Activated CD4-positive, alpha-beta T cell treated with anti-CD3 and anti-CD28 coated beads for 36 hours (primary cell): ENCODE results near the gene AP4E1. TPM values are rescaled to one million over a fixed set of nuclear protein-coding genes. Genes with fewer than 3 reads are reported as not detected.
A peak's percentile ranks its signal among the peaks of the same experiment; 100 is the strongest.
"Not testable (repeated sequence)": the region's sequence is repeated elsewhere in the genome, so short reads cannot be mapped to it uniquely, and the experiment has no call there.

Experiments used
- ATAC-seq: fragments of 200-7000 bp; cut with Tn5 transposase; one replicate; pipeline ENCODE4 v1.10.0; 2021; ENCODE audit warnings: mild to moderate bottlenecking, moderate library complexity
- CTCF ChIA-PET: fragments of 350-600 bp; sonication (Branson Sonifier 250); formaldehyde crosslinking; loops from one replicate; lab custom pipeline; 2021; ENCODE audit warnings: antibody characterized with exemption; lab: Charles Lee
- POLR2A ChIA-PET: fragments of 350-600 bp; sonication (Branson Sonifier 250); formaldehyde crosslinking; loops from one replicate; lab custom pipeline; 2021; ENCODE audit warnings: antibody characterized with exemption, inconsistent platforms; lab: Charles Lee
- DNase-seq: peaks from one replicate; pipeline ENCODE4 v3.0.0-alpha.2; 2020
- H3K27ac Mint-ChIP-seq: one replicate; pipeline ENCODE4 v1.8.0; 2021; ENCODE audit warnings: mixed read lengths
- H3K27me3 Mint-ChIP-seq: one replicate; pipeline ENCODE4 v1.8.0; 2021; ENCODE audit warnings: mixed read lengths
- H3K36me3 Mint-ChIP-seq: one replicate; pipeline ENCODE4 v1.8.0; 2021; ENCODE audit warnings: low read depth, mixed read lengths
- H3K4me1 Mint-ChIP-seq: one replicate; pipeline ENCODE4 v1.8.0; 2021; ENCODE audit warnings: mixed read lengths
- H3K4me3 Mint-ChIP-seq: one replicate; pipeline ENCODE4 v1.8.0; 2021; ENCODE audit warnings: mild to moderate bottlenecking, moderate library complexity, mixed read lengths
- H3K9me3 Mint-ChIP-seq: one replicate; pipeline ENCODE4 v1.8.0; 2021; ENCODE audit warnings: low read depth, mixed read lengths
- intact Hi-C, 2 experiments: fragments of 100-400 bp; cut with DNase I in 1 of 2; cut with micrococcal nuclease in 1 of 2; formaldehyde crosslinking; loops; one replicate each; pipeline versions ENCODE4 v1.14.2 to v1.15.1; 2022 to 2024; cut with DNase I, micrococcal nuclease
- total RNA-seq, 2 experiments: library from RNA; stranded (reverse); gene quantifications; one replicate each; pipeline ENCODE4 v1.2.3, GENCODE V29; 2021

The AP4E1 gene
- total RNA-seq, 2 experiments from 2014 or later: 9.0 to 13.1 TPM

- peaks cover 22% of the 10 kb centered on the region for H3K4me1 Mint-ChIP-seq
- no peaks in the 10 kb centered on the region for H3K27me3 Mint-ChIP-seq
- DNase-seq: peak; percentile 73
- ATAC-seq: peak; percentile 52
- POLR2A ChIA-PET: interaction anchor here (0.6 to 1.5 kb wide), 4 partner anchors 31 to 554 kb away, joined by 3 to 10 read pairs (median 4); partner anchors contain the start of genes SPPL2A and TRPM7
- H3K27ac Mint-ChIP-seq: peak overlapping the region; percentile 97
- intact Hi-C loops: loop anchor here (1.0 to 10.0 kb wide), 20 partner anchors 21 to 1753 kb away; partner anchors contain the start of genes COPS2 (in 2 of the 2), SLC27A2 (in 2 of the 2), SPPL2A (in 2 of the 2) and TRPM7 (in 2 of the 2)
- H3K36me3 Mint-ChIP-seq: peaks cover 15% of the 10 kb centered on the region
- H3K9me3 Mint-ChIP-seq: no peaks in the 10 kb centered on the region
- CTCF ChIA-PET: interaction anchor here (0.6 to 2.3 kb wide), 8 partner anchors 21 to 233 kb away, joined by 3 to 6 read pairs (median 3); no protein-coding TSS in a partner anchor
- H3K4me3 Mint-ChIP-seq: peak overlapping the region; percentile 87
These were observed 778 bp upstream of the AP4E1 start for GRCh38 chr15:50907601-50908208.

- intact Hi-C loops: loop anchor here (5.0 to 10.0 kb wide), 7 partner anchors 347 to 1752 kb away; partner anchors contain the start of genes SLC27A2 (in 2 of the 2), COPS2 (in 1 of the 2), DTWD1 (in 1 of the 2) and FAM227B (in 1 of the 2)
- DNase-seq (no peak), ATAC-seq (no peak)
- Mint-ChIP-seq H3K4me3 (peak overlapping the region; percentile 87), H3K4me1 (peaks cover 25% of the 10 kb centered on the region), H3K9me3 (no peaks in the 10 kb centered on the region), H3K27ac (peak overlapping the region; percentile 91), H3K36me3 (peaks cover 21% of the 10 kb centered on the region), H3K27me3 (no peaks in the 10 kb centered on the region)
- CTCF ChIA-PET: interaction anchor here (0.6 to 1.8 kb wide), 6 partner anchors 176 to 938 kb away, joined by 3 to 8 read pairs (median 3); partner anchors contain the start of gene SLC27A2
- POLR2A ChIA-PET: interaction anchor here (0.7 kb wide), 1 partner anchor 385 kb away, joined by 3 read pairs; no protein-coding TSS in a partner anchor
These were observed 481 bp downstream of the AP4E1 start for GRCh38 chr15:50909010-50909317.

GRCh38 chr15:50910426-50910795 lies 1.9 kb downstream of the AP4E1 start:
- not testable (repeated sequence) for DNase-seq

GRCh38 chr15:50911001-50911400 lies 2.5 kb downstream of the AP4E1 start:
- Mint-ChIP-seq H3K4me1 (peaks cover 21% of the 10 kb centered on the region), H3K27ac (no peak overlapping the region), H3K4me3 (no peak overlapping the region), H3K36me3 (peaks cover 20% of the 10 kb centered on the region), H3K9me3 (no peaks in the 10 kb centered on the region), H3K27me3 (no peaks in the 10 kb centered on the region)
- ATAC-seq: no peak
- no peak for DNase-seq
- CTCF ChIA-PET: interaction anchor here (1.2 kb wide), 1 partner anchor 13 kb away, joined by 3 read pairs; no protein-coding TSS in a partner anchor
- POLR2A ChIA-PET: no interaction called here
- intact Hi-C loops: no loop called here

More at GRCh38 chr15:50910426-50910795, 1.9 kb downstream of the AP4E1 start:
- H3K4me3 Mint-ChIP-seq: peak overlapping the region; percentile 87
- intact Hi-C loops, H3K9me3 Mint-ChIP-seq, H3K27me3 Mint-ChIP-seq, H3K27ac Mint-ChIP-seq, POLR2A ChIA-PET, ATAC-seq: not testable (repeated sequence)
- CTCF ChIA-PET: interaction anchor here (1.2 to 1.3 kb wide), 2 partner anchors 14 to 23 kb away, joined by 3 read pairs; no protein-coding TSS in a partner anchor
- H3K36me3 Mint-ChIP-seq: peaks cover 20% of the 10 kb centered on the region
- peaks cover 21% of the 10 kb centered on the region for H3K4me1 Mint-ChIP-seq

- Mint-ChIP-seq H3K4me1 (peaks cover 21% of the 10 kb centered on the region), H3K4me3 (no peak overlapping the region), H3K9me3 (no peaks in the 10 kb centered on the region), H3K27ac (no peak overlapping the region), H3K36me3 (peaks cover 22% of the 10 kb centered on the region), H3K27me3 (no peaks in the 10 kb centered on the region)
- no peak for ATAC-seq
- ChIA-PET CTCF (no interaction called here), POLR2A (no interaction called here)
- DNase-seq: no peak
- intact Hi-C loops: no loop called here
These were observed 3.1 kb downstream of the AP4E1 start for GRCh38 chr15:50911621-50912020.

- Mint-ChIP-seq H3K27me3 (no peaks in the 10 kb centered on the region), H3K4me3 (no peak overlapping the region), H3K27ac (no peak overlapping the region), H3K9me3 (no peaks in the 10 kb centered on the region), H3K4me1 (peaks cover 3% of the 10 kb centered on the region), H3K36me3 (peaks cover 27% of the 10 kb centered on the region)
- CTCF ChIA-PET: interaction anchor here (0.6 kb wide), 1 partner anchor 8 kb away, joined by 3 read pairs; no protein-coding TSS in a partner anchor
- DNase-seq (no peak), ATAC-seq (no peak)
- POLR2A ChIA-PET: no interaction called here
- intact Hi-C loops: no loop called here
These were observed 7.9 kb downstream of the AP4E1 start for GRCh38 chr15:50916400-50916799.

- intact Hi-C loops, H3K4me1 Mint-ChIP-seq, CTCF ChIA-PET, DNase-seq, ATAC-seq, H3K9me3 Mint-ChIP-seq, H3K27ac Mint-ChIP-seq, H3K4me3 Mint-ChIP-seq, POLR2A ChIA-PET, H3K27me3 Mint-ChIP-seq: not testable (repeated sequence)
- peaks cover 25% of the 10 kb centered on the region for H3K36me3 Mint-ChIP-seq
These were observed 10.9 kb downstream of the AP4E1 start for GRCh38 chr15:50919359-50919758.

- CTCF ChIA-PET: interaction anchor here (0.7 to 1.2 kb wide), 2 partner anchors 9 to 46 kb away, joined by 3 read pairs; no protein-coding TSS in a partner anchor
- no peak for DNase-seq
- no peak for ATAC-seq
- Mint-ChIP-seq H3K9me3 (no peaks in the 10 kb centered on the region), H3K36me3 (peaks cover 33% of the 10 kb centered on the region), H3K4me3 (no peak overlapping the region), H3K4me1 (peaks cover 3% of the 10 kb centered on the region), H3K27ac (no peak overlapping the region), H3K27me3 (no peaks in the 10 kb centered on the region)
- intact Hi-C loops: no loop called here
- POLR2A ChIA-PET: no interaction called here
These were observed 16.8 kb downstream of the AP4E1 start for GRCh38 chr15:50925281-50925680.

- no peaks in the 10 kb centered on the region for H3K27me3 Mint-ChIP-seq
- no peaks in the 10 kb centered on the region for H3K9me3 Mint-ChIP-seq
- intact Hi-C loops: no loop called here
- ATAC-seq (no peak), DNase-seq (no peak)
- H3K36me3 Mint-ChIP-seq: peaks cover 33% of the 10 kb centered on the region
- POLR2A ChIA-PET: no interaction called here
- CTCF ChIA-PET: interaction anchor here (1.2 kb wide), 1 partner anchor 15 kb away, joined by 3 read pairs; no protein-coding TSS in a partner anchor
- no peak overlapping the region for H3K4me3 Mint-ChIP-seq
- H3K27ac Mint-ChIP-seq: no peak overlapping the region
- H3K4me1 Mint-ChIP-seq: no peaks in the 10 kb centered on the region
These were observed 20.6 kb downstream of the AP4E1 start for GRCh38 chr15:50929062-50929461.

- intact Hi-C loops: no loop called here
- Mint-ChIP-seq H3K4me3 (no peak overlapping the region), H3K9me3 (no peaks in the 10 kb centered on the region), H3K4me1 (no peaks in the 10 kb centered on the region), H3K27ac (no peak overlapping the region), H3K36me3 (peaks cover 35% of the 10 kb centered on the region), H3K27me3 (no peaks in the 10 kb centered on the region)
- no peak for ATAC-seq
- POLR2A ChIA-PET: no interaction called here
- CTCF ChIA-PET: interaction anchor here (0.7 kb wide), 1 partner anchor 22 kb away, joined by 3 read pairs; no protein-coding TSS in a partner anchor
- DNase-seq: no peak
These were observed 22.3 kb downstream of the AP4E1 start for GRCh38 chr15:50930792-50931191.

GRCh38 chr15:50933341-50933740 lies 24.9 kb downstream of the AP4E1 start:
- ChIA-PET POLR2A (no interaction called here), CTCF (interaction anchor here (0.8 to 1.0 kb wide), 2 partner anchors 12 to 24 kb away, joined by 3 read pairs; no protein-coding TSS in a partner anchor)
- intact Hi-C loops: no loop called here
- ATAC-seq (no peak), DNase-seq (no peak)
- H3K4me1 Mint-ChIP-seq: no peaks in the 10 kb centered on the region
- no peaks in the 10 kb centered on the region for H3K27me3 Mint-ChIP-seq
- H3K9me3 Mint-ChIP-seq: no peaks in the 10 kb centered on the region
- H3K36me3 Mint-ChIP-seq: peaks cover 37% of the 10 kb centered on the region
- H3K4me3 Mint-ChIP-seq: no peak overlapping the region
- H3K27ac Mint-ChIP-seq: no peak overlapping the region
